Kidney glomerular epithelial cell (primary cell): Measurements from ENCODE around the gene DOHH.

Experiments used
- DNase-seq: peaks from one replicate; lab custom pipeline; 2025; lab: John Stamatoyannopoulos, UW

The DOHH gene

DNA sequence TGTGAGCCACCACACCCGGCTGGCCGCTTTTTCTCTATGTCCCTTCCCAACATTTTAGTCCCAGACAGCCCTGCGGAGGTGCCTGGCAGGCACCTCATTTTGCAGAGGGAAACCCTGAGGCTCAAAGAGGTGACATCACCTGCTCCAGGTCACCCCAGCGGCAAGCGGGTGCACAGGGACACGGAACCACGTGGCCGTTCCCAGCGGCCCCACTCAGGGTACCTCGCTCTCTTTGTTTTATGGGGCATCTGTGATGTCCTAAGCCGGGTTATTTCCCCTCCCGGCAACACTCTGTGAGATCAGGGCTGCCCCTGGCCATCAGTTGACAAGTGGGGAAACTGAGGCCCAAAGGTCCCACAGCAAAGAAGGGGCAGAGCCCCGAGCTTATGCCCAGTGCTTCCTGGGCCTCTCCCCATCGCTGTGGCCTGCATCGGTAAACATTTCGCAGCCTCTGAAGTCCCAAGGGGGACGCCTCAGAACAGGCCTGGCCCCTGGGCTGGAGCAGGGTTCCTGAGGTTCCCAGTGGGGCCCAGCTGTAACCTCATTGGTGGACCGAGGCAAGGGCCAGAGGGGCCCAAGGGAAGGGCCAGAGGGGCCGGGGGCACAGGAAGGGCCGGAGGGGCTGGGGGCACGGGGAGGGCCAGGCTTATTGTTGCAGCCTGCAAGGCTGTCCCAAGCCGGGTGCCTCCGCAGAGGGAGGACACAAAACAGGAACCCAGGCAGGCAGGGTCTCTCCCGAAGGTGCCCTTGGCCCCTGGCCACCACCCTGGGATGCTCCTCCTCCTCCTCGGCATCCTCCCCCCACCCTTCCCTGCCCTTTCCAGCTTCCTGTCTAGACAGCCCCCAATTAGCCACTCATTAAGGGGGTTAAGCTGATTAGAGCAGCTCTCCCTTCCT, 59.1 kb downstream of the DOHH start:
- DNase-seq, result no peak
